ENCODE data around the gene ZEB2.

Gene ZEB2

GRCh38 chr2:144519934-144520731 lies at the start of gene ZEB2:
TSS of gene ZEB2 (minus strand) at chr2:144520119. CDS start at chr2:144517350, 2,769 bp downstream.
- DNase-seq = no peak

DNA sequence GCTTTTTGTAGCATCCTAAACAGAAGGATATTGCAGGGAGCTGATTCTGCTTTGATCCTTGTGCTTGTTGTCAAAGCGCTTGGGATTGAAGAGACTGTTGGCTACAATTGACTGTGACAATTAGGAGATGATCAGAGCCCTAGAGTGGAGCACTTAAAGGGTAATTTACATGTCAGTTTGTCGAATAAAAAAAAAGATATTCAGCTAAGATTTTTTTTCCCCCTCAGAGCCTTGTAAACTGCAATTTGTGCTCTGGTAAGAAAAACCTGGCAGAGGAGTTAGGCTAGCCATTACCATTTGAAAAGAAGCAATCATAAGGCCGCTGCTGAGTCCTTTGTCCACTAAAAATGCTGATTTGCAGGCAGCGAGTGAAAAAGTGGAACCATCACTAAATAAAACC lies 47.8 kb upstream of the ZEB2 start:
- DNase-seq = no peak

GRCh38 chr2:144566448-144566847 lies 46.5 kb upstream of the ZEB2 start:
- no peak for DNase-seq

GRCh38 chr2:144560251-144560650 lies 40.3 kb upstream of the ZEB2 start:
- no peak for DNase-seq

DNA sequence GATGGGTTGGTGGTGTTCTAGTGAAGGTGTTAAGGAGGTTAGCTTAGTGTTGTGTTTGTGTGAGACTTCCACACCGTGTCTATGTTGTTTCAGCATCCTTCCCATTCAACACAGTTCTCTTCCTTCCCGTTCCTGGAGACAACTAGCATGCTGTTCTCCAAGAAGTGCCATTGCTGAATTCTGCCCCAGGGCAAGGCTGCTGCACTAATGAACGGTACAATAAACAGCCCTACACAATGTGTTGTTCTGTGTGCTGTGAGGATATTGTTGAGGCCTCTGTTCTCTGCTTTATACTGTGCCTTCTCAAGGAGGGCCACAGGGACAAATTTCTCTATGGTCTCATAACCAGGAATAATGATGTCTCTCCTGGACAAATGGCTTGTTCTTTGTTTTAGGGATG lies 39.8 kb upstream of the ZEB2 start:
- no peak for DNase-seq

DNA sequence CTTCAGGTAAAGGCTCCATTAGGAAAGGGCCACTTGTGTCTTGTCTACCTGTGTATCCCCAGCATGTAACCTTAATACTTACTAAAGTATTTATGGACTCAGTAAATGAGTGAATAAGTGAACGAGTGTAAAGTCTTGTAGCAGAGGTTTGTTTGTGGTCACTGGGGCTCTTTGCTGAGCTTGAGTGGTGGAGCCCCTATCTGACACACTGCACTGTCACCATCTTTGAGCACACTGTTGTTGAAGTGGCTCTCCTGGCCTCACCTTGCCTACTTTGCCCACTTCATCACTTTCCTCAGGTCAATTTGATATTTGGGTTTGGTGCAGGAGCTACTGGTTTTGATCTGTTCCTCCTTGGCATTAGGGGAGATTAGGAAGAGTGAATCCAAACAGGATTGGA lies 39.3 kb upstream of the ZEB2 start:
- DNase-seq = no peak

GRCh38 chr2:144554492-144555210 lies 34.7 kb upstream of the ZEB2 start:
- DNase-seq = no peak

GRCh38 chr2:144553379-144553778 lies 33.5 kb upstream of the ZEB2 start:
- DNase-seq = no peak

DNA sequence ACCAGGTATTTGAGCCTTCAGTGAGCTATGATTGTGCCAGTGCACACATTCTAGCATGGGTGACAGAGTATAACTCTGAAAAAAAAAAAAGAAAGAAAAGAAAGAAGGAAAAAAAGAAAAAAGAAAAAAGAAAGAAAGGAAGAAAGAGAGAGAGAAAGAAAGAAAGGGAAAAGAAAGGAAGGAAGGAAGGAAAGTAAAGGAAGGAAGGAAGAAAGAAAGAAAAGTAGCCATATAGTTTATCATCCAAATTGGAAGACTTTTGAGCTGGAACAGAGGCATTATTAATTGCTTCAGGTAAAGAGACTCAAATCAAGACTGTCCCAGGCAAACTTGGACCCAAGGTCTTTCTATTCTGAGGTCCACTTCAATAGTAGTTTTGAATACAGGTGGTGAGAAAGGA lies 32.9 kb upstream of the ZEB2 start:
- DNase-seq = no peak

GRCh38 chr2:144550911-144551310 lies 31.0 kb upstream of the ZEB2 start:
- no peak for DNase-seq

DNA sequence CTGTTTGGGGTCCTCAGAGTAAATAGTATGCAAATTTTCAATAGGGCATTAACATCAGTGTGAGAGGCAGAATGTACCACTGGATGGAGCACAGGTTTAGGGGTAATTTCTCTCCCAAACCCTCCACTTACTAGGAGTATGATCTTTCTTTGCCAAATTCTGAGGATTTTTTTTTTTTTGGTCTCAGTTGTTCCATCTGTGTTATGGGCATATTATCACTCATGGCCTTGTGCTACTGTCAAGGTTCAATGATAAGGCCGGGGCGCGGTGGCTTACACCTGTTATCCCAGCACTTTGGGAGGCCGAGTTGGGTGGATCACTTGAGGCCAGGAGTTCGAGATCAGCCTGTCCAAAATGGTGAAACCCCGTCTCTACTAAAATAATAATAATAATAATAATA lies 30.2 kb upstream of the ZEB2 start:
- no peak for DNase-seq

DNA sequence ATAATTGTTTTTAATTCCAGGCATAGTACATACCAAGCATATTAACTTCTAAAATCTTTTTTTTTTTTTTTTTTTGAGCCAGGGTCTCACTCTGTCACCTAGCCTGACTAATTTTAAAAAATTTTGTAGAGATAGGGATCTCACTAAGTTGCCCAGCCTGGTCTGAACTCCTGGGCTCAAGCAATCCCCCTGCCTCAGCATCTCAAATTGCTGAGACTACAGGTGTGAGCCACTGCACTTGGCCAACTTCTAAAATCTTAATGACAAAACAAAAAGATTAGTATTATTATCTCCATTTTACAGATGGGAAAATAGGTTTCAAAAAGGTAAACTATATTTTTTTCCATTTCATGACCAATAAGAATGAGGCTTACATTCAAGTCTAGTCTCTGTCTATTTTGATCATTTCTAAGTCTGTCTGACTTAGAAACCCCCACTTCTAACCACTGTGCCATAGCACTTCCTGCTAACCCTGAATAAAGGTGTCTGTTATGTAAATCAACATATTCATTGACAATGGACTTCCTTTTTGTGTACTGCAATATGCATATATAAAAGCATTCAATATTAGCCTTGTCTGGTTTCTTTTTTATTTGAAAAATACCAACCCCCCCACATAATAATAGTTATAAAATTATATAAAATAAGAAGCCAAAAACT lies 28.7 kb upstream of the ZEB2 start:
- DNase-seq = no peak

DNA sequence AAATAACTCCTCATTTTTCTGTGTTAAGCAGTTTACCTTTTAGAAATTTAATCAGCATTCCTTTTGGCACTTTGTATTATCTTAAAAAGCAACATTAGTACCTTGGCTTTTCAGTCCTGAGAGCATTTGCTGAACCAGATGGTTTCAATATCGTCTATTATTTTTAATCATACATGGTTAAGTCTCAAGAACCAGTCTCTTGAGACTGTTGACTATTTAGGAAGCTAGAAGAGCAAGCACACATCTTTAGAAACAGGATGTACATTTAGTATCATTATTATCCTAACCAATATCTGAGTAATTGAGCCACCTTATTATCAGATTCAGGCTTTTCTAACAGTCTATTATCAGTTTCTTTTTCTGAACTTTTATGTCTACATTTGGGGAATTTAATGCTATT lies 28.2 kb upstream of the ZEB2 start:
- no peak for DNase-seq

DNA sequence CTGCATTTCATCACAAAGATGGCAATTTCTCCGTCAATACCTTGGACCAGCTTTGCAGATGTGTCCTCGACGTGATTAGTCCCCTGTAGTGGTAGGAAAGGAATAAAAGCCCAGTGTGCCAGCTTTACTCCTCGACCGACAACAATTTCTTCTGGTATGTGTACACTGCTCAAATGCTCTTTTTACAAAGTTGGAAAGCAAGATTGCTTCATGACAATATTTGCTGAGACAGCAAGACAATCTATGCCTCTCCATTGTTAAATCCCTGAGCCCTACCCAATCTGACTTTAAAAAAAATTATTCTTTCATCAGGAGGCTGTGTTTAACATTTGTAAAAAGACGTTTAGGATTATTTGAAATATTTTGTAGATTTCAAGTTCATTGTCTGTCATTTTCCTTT lies 27.6 kb upstream of the ZEB2 start:
- DNase-seq = no peak

DNA sequence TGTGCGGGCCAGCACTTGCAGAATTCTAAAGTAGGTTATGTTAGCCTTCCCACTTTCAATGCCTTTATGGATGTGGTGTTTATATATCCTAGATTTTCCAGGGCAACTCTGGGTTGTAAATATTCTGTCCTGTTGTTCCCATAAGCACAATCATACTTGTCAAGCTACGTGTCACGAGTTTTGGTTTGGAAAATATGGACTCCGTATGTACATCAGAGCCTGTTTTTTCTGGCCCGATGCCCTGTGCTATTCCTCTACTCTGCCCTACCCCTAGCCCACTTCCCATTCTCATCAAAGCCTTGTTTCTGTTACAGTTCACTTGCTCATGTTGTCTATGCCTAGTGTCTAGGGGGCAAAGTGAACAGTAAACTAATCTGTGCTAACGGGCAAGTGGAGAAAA lies 27.0 kb upstream of the ZEB2 start:
- no peak for DNase-seq

DNA sequence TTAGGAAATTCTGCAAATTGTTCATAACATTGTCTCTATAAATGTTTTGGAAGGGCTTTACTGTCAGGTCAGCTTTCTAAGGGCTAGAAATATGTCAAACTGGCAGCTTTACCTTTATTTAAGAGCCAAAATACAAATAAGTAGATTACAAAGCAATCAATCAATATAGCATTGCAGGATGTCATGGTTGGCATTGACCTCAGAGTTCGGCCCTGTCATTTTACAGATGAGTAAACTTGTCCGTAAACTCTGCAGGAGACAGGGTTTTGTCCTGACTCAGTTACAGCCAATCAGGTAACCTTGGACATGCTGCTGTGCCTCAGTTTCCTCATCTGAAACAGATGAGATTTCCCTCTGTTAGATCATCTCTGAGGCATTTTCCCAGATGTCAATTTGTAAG lies 25.9 kb upstream of the ZEB2 start:
- no peak for DNase-seq

GRCh38 chr2:144544053-144544452 lies 24.1 kb upstream of the ZEB2 start:
- no peak for DNase-seq

DNA sequence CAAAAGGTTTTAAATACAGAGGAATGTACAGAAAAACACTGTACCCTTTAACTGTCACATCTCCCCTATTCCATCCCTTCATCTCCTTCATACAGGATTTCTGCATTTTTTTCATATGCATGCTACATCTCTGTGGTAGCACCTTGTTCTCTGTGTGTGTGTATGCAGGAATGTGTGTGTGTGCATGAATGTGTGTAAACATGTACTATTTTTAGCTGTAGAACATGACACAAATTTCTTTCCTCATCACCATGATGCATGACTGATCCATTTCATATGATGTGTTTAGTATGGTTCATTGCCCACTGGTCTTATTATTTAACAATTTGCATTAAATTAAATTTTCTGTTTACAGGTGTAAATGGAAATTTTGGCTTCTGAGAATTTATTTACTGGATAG lies 21.5 kb upstream of the ZEB2 start:
- DNase-seq = no peak

- no peak for DNase-seq
Measured at GRCh38 chr2:144539289-144539782, 19.4 kb upstream of the ZEB2 start.

- DNase-seq = no peak
Measured at GRCh38 chr2:144535300-144535699, 15.4 kb upstream of the ZEB2 start.

GRCh38 chr2:144533221-144533620 lies 13.3 kb upstream of the ZEB2 start:
- DNase-seq = no peak

GRCh38 chr2:144530596-144530995 lies 10.7 kb upstream of the ZEB2 start:
- no peak for DNase-seq

- no peak for DNase-seq
Measured at GRCh38 chr2:144529841-144530240, 9.9 kb upstream of the ZEB2 start.

GRCh38 chr2:144528108-144528507 lies 8.2 kb upstream of the ZEB2 start:
- no peak for DNase-seq

All from SW 1271 (cell line).